HL-60 (cell line): Measurements from ENCODE around the gene FGFBP3.

Experiments
- DNase-seq, 2 experiments: peaks; one replicate each; pipeline ENCODE4 v3.0.0-alpha.2; 2010 to 2020; ENCODE audit warnings: low read depth in 1 of 2, low spot score in 1 of 2
- H3K27ac ChIP-seq: fragments of 250-450 bp; sonication (Bioruptor Pico); replicated peaks from 2 replicates; pipeline ENCODE4 v1.5.1; 2020; ENCODE audit warnings: mild to moderate bottlenecking, moderate library complexity
- H3K27me3 ChIP-seq: fragments of 250-450 bp; sonication (Bioruptor Pico); 2 replicates; pipeline ENCODE4 v1.5.1; 2021; ENCODE audit warnings: mild to moderate bottlenecking, moderate library complexity; ENCODE audit not compliant: insufficient read depth, poor library complexity, severe bottlenecking
- H3K4me3 ChIP-seq: replicated peaks from 2 replicates; pipeline ENCODE4 v1.5.1; 2011; ENCODE audit warnings: mild to moderate bottlenecking, control low read depth, low read length; ENCODE audit not compliant: insufficient read depth
- GABPA ChIP-seq: IDR thresholded peaks from 2 replicates; pipeline ENCODE4 v1.6.1; 2012; ENCODE audit warnings: low read depth
- POLR2AphosphoS5 ChIP-seq: IDR thresholded peaks from 2 replicates; pipeline ENCODE4 v1.6.1; 2012; ENCODE audit warnings: low read depth
- SPI1 ChIP-seq: IDR thresholded peaks from 2 replicates; pipeline ENCODE4 v1.6.1; 2012; ENCODE audit warnings: low read depth, mild to moderate bottlenecking, borderline replicate concordance
- TF ChIP-seq, protein P1 (sequence below): IDR thresholded peaks from 2 replicates; pipeline ENCODE4 v1.6.1; 2012; ENCODE audit warnings: low read depth; ENCODE audit not compliant: insufficient replicate concordance
- TF ChIP-seq, protein P2 (sequence below): IDR thresholded peaks from one replicate; pipeline ENCODE4 v1.5.1; 2011; ENCODE audit warnings: low read length, control low read depth, inconsistent platforms; ENCODE audit not compliant: insufficient read depth

The FGFBP3 gene

DNA sequence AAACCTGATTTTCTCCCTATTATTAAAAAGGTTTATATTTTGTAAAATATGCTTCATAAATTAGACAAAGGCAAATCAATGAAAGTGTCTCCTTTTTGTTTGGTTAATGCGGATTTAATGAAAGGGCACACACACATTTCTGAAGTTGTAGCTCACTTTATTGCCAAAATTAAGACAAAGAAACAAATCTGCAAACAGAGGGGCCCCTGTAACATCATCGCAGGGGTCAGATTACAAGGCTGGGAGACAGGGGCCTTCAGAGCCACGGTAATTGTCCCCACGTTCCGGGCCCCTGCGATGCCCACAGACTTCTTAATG lies 22.4 kb downstream of the FGFBP3 start:
- H3K27me3 ChIP-seq: peaks cover 9% of the 10 kb centered on the region
- no peak for DNase-seq
- TF ChIP-seq, protein P1, sequence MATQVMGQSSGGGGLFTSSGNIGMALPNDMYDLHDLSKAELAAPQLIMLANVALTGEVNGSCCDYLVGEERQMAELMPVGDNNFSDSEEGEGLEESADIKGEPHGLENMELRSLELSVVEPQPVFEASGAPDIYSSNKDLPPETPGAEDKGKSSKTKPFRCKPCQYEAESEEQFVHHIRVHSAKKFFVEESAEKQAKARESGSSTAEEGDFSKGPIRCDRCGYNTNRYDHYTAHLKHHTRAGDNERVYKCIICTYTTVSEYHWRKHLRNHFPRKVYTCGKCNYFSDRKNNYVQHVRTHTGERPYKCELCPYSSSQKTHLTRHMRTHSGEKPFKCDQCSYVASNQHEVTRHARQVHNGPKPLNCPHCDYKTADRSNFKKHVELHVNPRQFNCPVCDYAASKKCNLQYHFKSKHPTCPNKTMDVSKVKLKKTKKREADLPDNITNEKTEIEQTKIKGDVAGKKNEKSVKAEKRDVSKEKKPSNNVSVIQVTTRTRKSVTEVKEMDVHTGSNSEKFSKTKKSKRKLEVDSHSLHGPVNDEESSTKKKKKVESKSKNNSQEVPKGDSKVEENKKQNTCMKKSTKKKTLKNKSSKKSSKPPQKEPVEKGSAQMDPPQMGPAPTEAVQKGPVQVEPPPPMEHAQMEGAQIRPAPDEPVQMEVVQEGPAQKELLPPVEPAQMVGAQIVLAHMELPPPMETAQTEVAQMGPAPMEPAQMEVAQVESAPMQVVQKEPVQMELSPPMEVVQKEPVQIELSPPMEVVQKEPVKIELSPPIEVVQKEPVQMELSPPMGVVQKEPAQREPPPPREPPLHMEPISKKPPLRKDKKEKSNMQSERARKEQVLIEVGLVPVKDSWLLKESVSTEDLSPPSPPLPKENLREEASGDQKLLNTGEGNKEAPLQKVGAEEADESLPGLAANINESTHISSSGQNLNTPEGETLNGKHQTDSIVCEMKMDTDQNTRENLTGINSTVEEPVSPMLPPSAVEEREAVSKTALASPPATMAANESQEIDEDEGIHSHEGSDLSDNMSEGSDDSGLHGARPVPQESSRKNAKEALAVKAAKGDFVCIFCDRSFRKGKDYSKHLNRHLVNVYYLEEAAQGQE: no peak
- no peak for TF ChIP-seq GABPA
- TF ChIP-seq SPI1: no peak
- TF ChIP-seq, protein P2, sequence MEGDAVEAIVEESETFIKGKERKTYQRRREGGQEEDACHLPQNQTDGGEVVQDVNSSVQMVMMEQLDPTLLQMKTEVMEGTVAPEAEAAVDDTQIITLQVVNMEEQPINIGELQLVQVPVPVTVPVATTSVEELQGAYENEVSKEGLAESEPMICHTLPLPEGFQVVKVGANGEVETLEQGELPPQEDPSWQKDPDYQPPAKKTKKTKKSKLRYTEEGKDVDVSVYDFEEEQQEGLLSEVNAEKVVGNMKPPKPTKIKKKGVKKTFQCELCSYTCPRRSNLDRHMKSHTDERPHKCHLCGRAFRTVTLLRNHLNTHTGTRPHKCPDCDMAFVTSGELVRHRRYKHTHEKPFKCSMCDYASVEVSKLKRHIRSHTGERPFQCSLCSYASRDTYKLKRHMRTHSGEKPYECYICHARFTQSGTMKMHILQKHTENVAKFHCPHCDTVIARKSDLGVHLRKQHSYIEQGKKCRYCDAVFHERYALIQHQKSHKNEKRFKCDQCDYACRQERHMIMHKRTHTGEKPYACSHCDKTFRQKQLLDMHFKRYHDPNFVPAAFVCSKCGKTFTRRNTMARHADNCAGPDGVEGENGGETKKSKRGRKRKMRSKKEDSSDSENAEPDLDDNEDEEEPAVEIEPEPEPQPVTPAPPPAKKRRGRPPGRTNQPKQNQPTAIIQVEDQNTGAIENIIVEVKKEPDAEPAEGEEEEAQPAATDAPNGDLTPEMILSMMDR: no peak
- TF ChIP-seq POLR2AphosphoS5: no peak
- H3K4me3 ChIP-seq: peak overlapping the region; percentile 51
- no peak overlapping the region for H3K27ac ChIP-seq

DNA sequence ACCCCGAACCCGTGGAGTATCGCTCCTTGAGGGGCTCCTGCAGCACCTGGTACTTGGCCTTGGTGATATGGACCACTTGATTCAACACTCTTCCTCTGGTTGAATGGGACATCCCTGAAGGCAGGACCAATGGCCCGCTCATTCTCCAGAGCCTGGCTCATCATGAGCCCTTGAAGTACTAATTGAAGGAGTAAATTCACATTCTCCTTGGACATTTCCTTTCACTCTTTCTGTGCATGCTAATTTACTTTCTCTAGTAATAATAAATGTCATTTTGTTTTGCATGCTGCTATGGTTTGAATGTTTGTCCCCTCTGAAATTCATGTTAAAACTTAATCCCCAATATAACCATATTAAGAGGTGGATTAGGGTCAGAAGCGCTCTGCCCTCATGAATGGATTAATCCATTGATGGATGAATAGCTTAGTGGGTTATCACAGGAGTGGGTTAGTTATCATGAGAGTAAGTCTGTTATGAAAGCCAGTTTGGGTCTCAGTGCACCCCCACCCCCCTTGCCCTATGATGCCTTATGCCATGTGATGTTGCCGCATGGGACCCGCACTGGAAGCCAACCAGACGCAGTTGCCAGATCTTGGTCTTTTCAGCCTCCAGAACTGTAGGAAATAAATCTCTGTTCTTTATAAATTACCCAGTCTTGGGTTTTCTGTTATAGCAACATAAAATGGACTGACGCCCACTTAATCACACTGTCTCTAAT lies 23.8 kb downstream of the FGFBP3 start:
- DNase-seq: no peak
- Histone ChIP-seq H3K27me3 (peaks cover 9% of the 10 kb centered on the region), H3K4me3 (no peak overlapping the region), H3K27ac (no peak overlapping the region)
- no peak for TF ChIP-seq POLR2AphosphoS5
- TF ChIP-seq GABPA: no peak

DNA sequence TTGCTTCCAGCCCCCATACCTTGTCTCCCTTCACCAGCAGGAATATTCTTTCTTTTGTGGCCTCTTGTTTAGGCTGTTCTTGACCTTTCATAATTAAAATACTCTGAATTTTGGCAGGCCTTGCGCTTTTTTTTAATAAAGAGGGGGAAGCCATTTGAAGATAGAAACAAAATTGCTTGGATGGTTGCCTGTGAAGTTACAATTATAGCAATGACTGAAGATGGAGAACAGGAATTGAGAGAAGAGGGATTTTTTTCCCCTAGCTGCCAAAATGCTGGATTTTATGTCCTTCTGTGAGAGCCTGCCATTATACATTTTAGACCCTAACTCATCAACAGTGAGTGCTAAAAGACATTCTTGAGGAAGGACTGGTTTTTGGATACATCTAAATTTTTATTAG lies 24.8 kb downstream of the FGFBP3 start:
- Histone ChIP-seq H3K27me3 (peaks cover 9% of the 10 kb centered on the region), H3K27ac (no peak overlapping the region), H3K4me3 (no peak overlapping the region)
- TF ChIP-seq POLR2AphosphoS5: no peak
- no peak for DNase-seq

DNA sequence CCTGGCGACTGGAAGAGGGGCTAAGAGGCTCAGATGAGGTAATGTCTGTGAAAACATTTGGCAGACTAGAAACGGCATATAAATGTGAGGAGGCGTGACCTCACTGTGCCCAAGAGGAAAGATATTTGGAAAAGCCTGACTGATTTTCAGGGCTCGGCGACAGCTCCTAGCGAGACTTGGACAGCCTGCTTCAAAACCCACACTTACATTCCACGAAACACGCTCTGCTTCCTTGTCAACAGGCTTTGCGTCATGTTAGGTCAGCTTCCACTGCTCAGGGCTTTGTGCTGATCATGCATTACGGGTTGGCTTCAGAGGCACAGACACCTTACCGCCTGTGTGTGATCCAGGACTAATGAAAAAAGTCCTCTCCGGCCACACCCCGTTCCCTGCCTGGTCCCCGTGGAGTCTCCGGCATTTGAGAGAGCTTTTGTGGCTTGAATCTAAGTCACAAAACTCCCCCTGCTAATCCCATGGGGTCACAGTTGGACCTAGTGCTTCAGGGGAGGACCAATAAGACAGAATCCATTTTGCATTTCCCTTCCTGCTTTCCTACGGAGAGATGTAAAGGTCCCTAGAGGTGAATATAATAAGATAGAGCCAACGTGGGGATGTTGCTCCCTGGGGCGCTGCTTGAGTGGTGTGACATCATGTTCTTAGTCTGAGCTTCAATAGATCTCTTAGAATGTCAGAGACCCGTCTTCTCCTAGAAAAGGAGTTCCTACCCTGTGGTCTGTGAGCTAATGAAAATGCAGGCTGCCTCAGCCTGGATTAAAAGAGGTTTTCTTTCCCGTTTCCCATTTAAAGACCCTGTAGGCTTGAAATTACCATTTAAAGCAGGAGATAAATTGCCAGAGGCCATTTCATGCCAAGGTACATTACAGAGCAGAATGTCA lies 25.5 kb downstream of the FGFBP3 start:
- peaks cover 9% of the 10 kb centered on the region for H3K27me3 ChIP-seq
- no peak for DNase-seq
- no peak overlapping the region for H3K27ac ChIP-seq
- TF ChIP-seq SPI1: no peak
- TF ChIP-seq, protein P2: no peak
- TF ChIP-seq, protein P1: no peak
- TF ChIP-seq GABPA: no peak
- TF ChIP-seq POLR2AphosphoS5: no peak
- no peak overlapping the region for H3K4me3 ChIP-seq
